Colonic mucosa (tissue), 4 donors: ENCODE measurements around the gene ARHGAP32. TPM values are rescaled to one million over a fixed set of nuclear protein-coding genes. Genes with fewer than 3 reads are reported as not detected.

ENCODE experiments used
- DNase-seq: peaks from one replicate; pipeline ENCODE4 v3.0.0-alpha.2; 2020
- H3K27ac ChIP-seq: fragments of 200-600 bp; one replicate; pipeline ENCODE4 v1.8.0; 2021
- H3K27me3 ChIP-seq: fragments of 200-600 bp; one replicate; pipeline ENCODE4 v1.8.0; 2021
- H3K36me3 ChIP-seq: fragments of 200-600 bp; one replicate; pipeline ENCODE4 v1.8.0; 2021
- H3K4me1 ChIP-seq: fragments of 200-600 bp; one replicate; pipeline ENCODE4 v1.8.0; 2021; ENCODE audit warnings: mild to moderate bottlenecking
- H3K4me3 ChIP-seq: fragments of 200-600 bp; one replicate; pipeline ENCODE4 v1.8.0; 2021
- H3K9ac ChIP-seq, 2 donors: one replicate each; pipeline ENCODE4 v1.7.0; 2013; ENCODE audit warnings: control low read depth in 2 of 2, low read depth in 2 of 2, low read length in 2 of 2
- H3K9me3 ChIP-seq: fragments of 200-600 bp; one replicate; pipeline ENCODE4 v1.8.0; 2021
- CTCF ChIP-seq: fragments of 200-600 bp; IDR thresholded peaks from one replicate; pipeline ENCODE4 v1.8.0; 2022; ENCODE audit warnings: antibody characterized with exemption, mild to moderate bottlenecking
- intact Hi-C: fragments of 100-400 bp; cut with DNase I; formaldehyde crosslinking; loops from one replicate; pipeline ENCODE4 v1.14.1; 2022
- total RNA-seq, 2 donors: library from RNA; stranded (reverse); fragmentation: NEBNext Ultra II Directional in 1 of 2; extraction: Animal tissue kit (Norgen Biotek cat#: 25700) in 1 of 2; gene quantifications; one replicate each; pipeline ENCODE4 v1.2.1, GENCODE V29; 2021
- donor health status: healthy.
- donor health status: DM: no; HTN: no; CAD: no.
- donor health status: DM: no; HTN: no; CAD: no.

Gene ARHGAP32
- total RNA-seq, 2 donors from 2014 or later: 52.6 to 65.7 TPM

DNA sequence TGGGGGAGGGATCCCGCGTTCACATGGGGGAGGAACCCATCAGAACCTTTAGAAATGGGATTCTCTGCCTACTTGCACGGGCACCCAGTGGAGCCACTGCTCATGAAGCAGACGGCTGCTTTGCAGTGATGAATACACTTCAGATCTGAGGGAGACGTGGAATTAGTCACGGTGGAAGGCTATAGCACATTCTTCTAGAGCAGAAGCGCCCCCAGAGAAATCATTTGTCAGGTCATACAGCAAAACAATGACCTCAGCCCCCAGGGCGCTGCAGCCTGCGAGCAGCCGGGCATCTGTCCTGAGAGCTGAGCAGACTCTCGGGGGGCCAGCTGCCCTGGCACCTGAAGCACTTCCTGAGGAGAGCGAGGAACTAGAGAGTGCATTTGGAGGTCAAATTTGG, 262.1 kb downstream of the ARHGAP32 start:
- H3K36me3 ChIP-seq: no peaks in the 10 kb centered on the region
- H3K4me3 ChIP-seq: no peak overlapping the region
- intact Hi-C loops: no loop called here
- H3K9me3 ChIP-seq: no peaks in the 10 kb centered on the region
- no peak overlapping the region for H3K27ac ChIP-seq
- H3K9ac ChIP-seq: no peak overlapping the region
- no peak for TF ChIP-seq CTCF
- H3K27me3 ChIP-seq: no peaks in the 10 kb centered on the region
- no peaks in the 10 kb centered on the region for H3K4me1 ChIP-seq
- no peak for DNase-seq

GRCh38 chr11:128929468-128929867, 262.7 kb downstream of the ARHGAP32 start:
- DNase-seq: no peak

DNA sequence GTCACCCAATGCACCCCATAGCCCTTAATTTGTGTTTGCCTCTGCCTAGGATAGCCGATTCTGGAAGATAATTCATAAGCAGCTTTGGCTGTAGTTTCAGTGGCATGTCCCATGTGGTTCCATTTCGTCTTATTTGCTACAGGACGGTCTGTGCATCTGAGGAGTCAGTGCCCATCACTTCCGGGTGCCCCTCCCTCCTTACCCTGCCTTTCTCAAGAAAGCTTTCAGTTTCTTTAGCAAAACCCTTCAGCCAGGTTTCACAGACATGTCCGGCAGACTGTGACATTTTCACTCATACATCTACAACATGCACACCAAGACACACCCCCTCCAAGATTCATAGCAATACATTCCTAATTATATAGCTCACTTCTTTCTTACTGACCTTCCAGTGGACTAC, 263.7 kb downstream of the ARHGAP32 start:
- H3K36me3 ChIP-seq: no peaks in the 10 kb centered on the region
- H3K27me3 ChIP-seq: no peaks in the 10 kb centered on the region
- no peak overlapping the region for H3K27ac ChIP-seq
- no peak for TF ChIP-seq CTCF
- H3K9me3 ChIP-seq: no peaks in the 10 kb centered on the region
- H3K9ac ChIP-seq: no peak overlapping the region
- no peaks in the 10 kb centered on the region for H3K4me1 ChIP-seq
- intact Hi-C loops: no loop called here
- no peak for DNase-seq
- no peak overlapping the region for H3K4me3 ChIP-seq

More at GRCh38 chr11:128929468-128929867, 262.7 kb downstream of the ARHGAP32 start:
- Histone ChIP-seq H3K27ac (no peak overlapping the region), H3K27me3 (no peaks in the 10 kb centered on the region), H3K36me3 (no peaks in the 10 kb centered on the region), H3K4me1 (no peaks in the 10 kb centered on the region), H3K4me3 (no peak overlapping the region), H3K9me3 (no peaks in the 10 kb centered on the region), H3K9ac (no peak overlapping the region)
- intact Hi-C loops: no loop called here
- no peak for TF ChIP-seq CTCF

DNA sequence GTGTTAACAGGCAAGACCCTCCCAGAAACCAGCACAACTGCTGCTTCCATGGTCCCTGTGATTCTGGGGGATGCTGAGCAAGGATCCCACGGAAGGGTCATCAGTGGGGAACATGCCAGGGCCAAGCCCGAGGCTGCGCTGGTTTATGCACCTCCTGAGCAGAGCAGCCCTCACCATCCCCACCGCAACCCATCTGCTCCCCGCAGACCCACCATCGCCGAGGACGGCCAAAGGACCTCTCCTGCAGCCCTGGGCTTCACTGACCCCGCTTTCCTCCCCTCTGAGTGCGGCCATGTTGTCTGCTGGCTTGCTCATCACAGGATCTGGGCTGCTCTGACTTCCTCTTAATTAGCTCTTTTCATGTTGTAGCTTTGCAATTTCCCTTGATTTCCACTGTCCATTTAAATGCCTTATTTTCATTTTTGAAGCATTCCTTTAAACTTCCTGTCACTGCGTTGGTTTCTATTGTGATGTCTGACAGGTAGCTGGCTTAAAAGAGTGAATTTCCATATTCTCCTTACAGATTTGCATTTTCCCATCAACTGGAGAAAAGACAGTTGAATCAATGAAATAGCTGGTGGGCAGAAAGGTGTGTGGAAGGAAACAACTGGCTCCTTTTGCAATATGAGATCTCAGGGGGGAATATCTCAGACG, 264.3 kb downstream of the ARHGAP32 start:
- no peak for TF ChIP-seq CTCF
- DNase-seq: no peak
- no peaks in the 10 kb centered on the region for H3K36me3 ChIP-seq
- H3K4me1 ChIP-seq: no peaks in the 10 kb centered on the region
- no peak overlapping the region for H3K9ac ChIP-seq
- H3K27me3 ChIP-seq: no peaks in the 10 kb centered on the region
- no peaks in the 10 kb centered on the region for H3K9me3 ChIP-seq
- no peak overlapping the region for H3K4me3 ChIP-seq
- no peak overlapping the region for H3K27ac ChIP-seq
- intact Hi-C loops: no loop called here

DNA sequence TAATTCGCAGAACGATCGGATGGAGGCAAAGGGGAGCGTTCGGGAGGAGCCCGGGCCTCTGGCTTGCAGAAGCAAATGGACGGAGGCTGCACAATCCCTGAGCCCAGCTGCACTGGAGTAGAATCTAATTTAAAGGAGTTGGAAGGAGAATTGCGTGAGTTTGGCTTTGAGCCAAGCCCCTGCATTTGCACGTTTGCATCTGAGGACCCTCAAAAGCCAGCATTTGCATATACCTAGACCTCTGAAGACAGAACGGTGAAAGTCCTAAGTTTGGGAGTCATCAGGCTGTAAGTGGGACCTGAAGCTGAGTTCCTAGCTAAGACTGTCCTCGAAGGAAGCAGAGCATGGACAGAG, 265.0 kb downstream of the ARHGAP32 start:
- no peaks in the 10 kb centered on the region for H3K36me3 ChIP-seq
- DNase-seq: no peak
- no peak for TF ChIP-seq CTCF

More for the DNA sequence above, 265.0 kb downstream of the ARHGAP32 start:
- no peak overlapping the region for H3K27ac ChIP-seq
- no peak overlapping the region for H3K4me3 ChIP-seq
- H3K4me1 ChIP-seq: no peaks in the 10 kb centered on the region
- H3K9me3 ChIP-seq: no peaks in the 10 kb centered on the region
- no peak overlapping the region for H3K9ac ChIP-seq
- intact Hi-C loops: no loop called here
- H3K27me3 ChIP-seq: no peaks in the 10 kb centered on the region
